CD14-positive monocyte (primary cell): Measurements from ENCODE around the gene TBP. TPM values are rescaled to one million over a fixed set of nuclear protein-coding genes. Genes with fewer than 3 reads are reported as not detected.

Experiments used
- DNase-seq, 3 donors: peaks; one replicate each; pipeline ENCODE4 v3.0.0-alpha.2; 2011 to 2022
- H2AFZ ChIP-seq: 2 replicates; pipeline ENCODE4 v1.6.0; 2012; ENCODE audit warnings: mild to moderate bottlenecking, low read depth, low read length, inconsistent platforms; ENCODE audit not compliant: insufficient read depth, poor library complexity, severe bottlenecking
- H3K27ac ChIP-seq, 2 donors: 1 replicate in 1 of 2; 2 replicates in 1 of 2; pipeline ENCODE4 v1.5.1; 2012 to 2013; ENCODE audit warnings: low read length in 2 of 2, control low read depth in 1 of 2, inconsistent platforms in 1 of 2, low read depth in 1 of 2, mild to moderate bottlenecking in 1 of 2
- H3K27me3 ChIP-seq, 2 donors: one replicate each; pipeline versions ENCODE4 v1.6.0 to v1.6.1; 2011 to 2013; ENCODE audit warnings: low read length in 2 of 2; ENCODE audit not compliant: control insufficient read depth in 2 of 2, insufficient read depth in 2 of 2
- H3K36me3 ChIP-seq, 2 donors: replicated peaks in 1 of 2; 1 replicate in 1 of 2; 2 replicates in 1 of 2; pipeline versions ENCODE4 v1.5.1 to v1.6.1; 2012 to 2013; ENCODE audit warnings: low read length in 2 of 2, control low read depth in 1 of 2, inconsistent platforms in 1 of 2, mild to moderate bottlenecking in 1 of 2; ENCODE audit not compliant: insufficient read depth in 2 of 2, control insufficient read depth in 1 of 2
- H3K4me1 ChIP-seq, 2 donors: 1 replicate in 1 of 2; 2 replicates in 1 of 2; pipeline versions ENCODE4 v1.5.1 to v1.6.1; 2012 to 2013; ENCODE audit warnings: low read length in 2 of 2, control low read depth in 1 of 2, inconsistent platforms in 1 of 2, mild to moderate bottlenecking in 1 of 2, moderate library complexity in 1 of 2; ENCODE audit not compliant: insufficient read depth in 2 of 2, control insufficient read depth in 1 of 2
- H3K4me2 ChIP-seq: replicated peaks from 2 replicates; pipeline ENCODE3; 2012; ENCODE audit warnings: low read length, moderate library complexity, mild to moderate bottlenecking; ENCODE audit not compliant: poor library complexity, severe bottlenecking; ENCODE audit errors: extremely low read depth
- H3K4me3 ChIP-seq, 3 experiments: fragments of 200-600 bp in 1 of 3; sonication (generic) in 1 of 3; replicated peaks in 1 of 3; 1 replicate in 2 of 3; 2 replicates in 1 of 3; pipeline ENCODE4 v1.5.1; 2011 to 2013; ENCODE audit warnings: low read length in 3 of 3, mild to moderate bottlenecking in 3 of 3, control low read depth in 2 of 3, low read depth in 2 of 3, inconsistent platforms in 1 of 3, moderate library complexity in 1 of 3
- H3K79me2 ChIP-seq: 2 replicates; pipeline ENCODE4 v1.6.0; 2012; ENCODE audit warnings: mild to moderate bottlenecking, control low read depth, inconsistent platforms, low read length, moderate library complexity; ENCODE audit not compliant: insufficient read depth
- H3K9ac ChIP-seq: 2 replicates; pipeline ENCODE4 v1.6.0; 2017; ENCODE audit warnings: low read length, mild to moderate bottlenecking; ENCODE audit not compliant: insufficient read depth, poor library complexity, severe bottlenecking
- H3K9me3 ChIP-seq, 2 donors: replicated peaks in 1 of 2; 1 replicate in 1 of 2; 2 replicates in 1 of 2; pipeline versions ENCODE4 v1.5.1 to v1.6.1; 2012 to 2013; ENCODE audit warnings: low read length in 2 of 2, control low read depth in 1 of 2; ENCODE audit not compliant: control insufficient read depth in 1 of 2, insufficient read depth in 1 of 2
- H4K20me1 ChIP-seq: 2 replicates; pipeline ENCODE4 v1.6.0; 2012; ENCODE audit warnings: mild to moderate bottlenecking, low read length, control low read depth, moderate library complexity; ENCODE audit not compliant: insufficient read depth
- H3K27ac Mint-ChIP-seq, 7 donors: one replicate each; pipeline ENCODE4 v1.8.0; 2020; ENCODE audit warnings: mild to moderate bottlenecking in 7 of 7, mixed read lengths in 7 of 7, moderate library complexity in 6 of 7, inconsistent platforms in 2 of 7
- H3K27me3 Mint-ChIP-seq, 3 donors: one replicate each; pipeline ENCODE4 v1.8.0; 2021 to 2022; ENCODE audit warnings: low read depth in 3 of 3, mild to moderate bottlenecking in 3 of 3, mixed read lengths in 3 of 3, moderate library complexity in 3 of 3, inconsistent platforms in 1 of 3
- H3K36me3 Mint-ChIP-seq, 2 donors: one replicate each; pipeline ENCODE4 v1.8.0; 2020; ENCODE audit warnings: mixed read lengths in 2 of 2, inconsistent platforms in 1 of 2, mild to moderate bottlenecking in 1 of 2
- H3K4me1 Mint-ChIP-seq: one replicate; pipeline ENCODE4 v1.8.0; 2020; ENCODE audit warnings: mild to moderate bottlenecking, mixed read lengths
- H3K4me3 Mint-ChIP-seq, 2 donors: one replicate each; pipeline ENCODE4 v1.8.0; 2020; ENCODE audit warnings: mild to moderate bottlenecking in 2 of 2, mixed read lengths in 2 of 2, moderate library complexity in 1 of 2
- H3K9me3 Mint-ChIP-seq, 7 donors: one replicate each; pipeline ENCODE4 v1.8.0; 2020 to 2022; ENCODE audit warnings: mixed read lengths in 7 of 7, mild to moderate bottlenecking in 6 of 7, moderate library complexity in 6 of 7, inconsistent platforms in 2 of 7
- WGBS: methylation state at CpG from one replicate; pipeline ENCODE4 v1.1.5; 2013; ENCODE audit warnings: missing lambda C conversion rate; ENCODE audit not compliant: insufficient coverage; 5-methylcytosine and 5-hydroxymethylcytosine counted together
- intact Hi-C, 2 donors: fragments of 100-400 bp; cut with micrococcal nuclease; formaldehyde crosslinking; loops; one replicate each; pipeline versions ENCODE4 v1.15.0 to v1.15.1; 2023
- polyA plus RNA-seq, 3 donors: library from polyadenylated mRNA; depleted of rRNA in 1 of 3; unstranded in 2 of 3; stranded (reverse) in 1 of 3; fragments of 300-500 nt in 2 of 3; fragments of >200 nt in 1 of 3; fragmentation: Illumina TruSeq in 2 of 3; gene quantifications; 1 replicate in 2 of 3; 2 replicates in 1 of 3; pipeline ENCODE4 v1.2.3, GENCODE V29; 2012 to 2021
- TF ChIP-seq, protein P1 (sequence below): fragments of 200-600 bp; IDR thresholded peaks from one replicate; pipeline ENCODE4 v1.8.0; 2022; ENCODE audit warnings: antibody characterized with exemption, mild to moderate bottlenecking

The TBP gene
- polyA plus RNA-seq, 3 donors, result 7.3 to 14.5 (median 14.4) TPM

DNA sequence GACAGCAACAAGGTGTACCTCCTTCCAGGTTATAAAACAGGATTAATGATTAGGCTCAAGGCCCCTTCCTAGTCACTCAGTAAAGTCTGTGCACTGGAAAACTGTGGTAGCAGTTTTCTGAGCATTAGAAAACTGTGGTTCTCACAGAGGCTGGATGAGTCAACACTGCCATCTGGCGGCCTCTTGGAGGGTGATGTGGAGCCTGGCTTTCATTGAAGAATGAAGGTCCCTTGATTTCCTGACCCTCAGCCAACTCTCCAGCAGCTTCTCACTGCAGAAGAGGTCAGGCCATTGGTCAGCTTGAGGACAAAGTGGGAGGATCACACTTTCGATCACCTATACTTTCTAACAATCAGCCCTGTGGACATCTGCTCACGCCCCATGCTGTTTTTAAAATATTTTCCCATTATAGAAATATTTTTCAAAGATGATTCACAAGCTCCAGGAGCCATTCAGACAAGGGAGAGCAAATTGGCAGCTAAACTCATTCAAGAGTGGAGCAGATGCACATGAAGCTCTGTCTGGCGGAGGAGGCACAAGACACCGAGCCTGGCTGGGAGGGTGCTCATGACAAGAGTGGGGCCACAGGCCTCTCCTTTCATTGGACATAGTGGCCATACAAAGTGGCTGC is 24.2 kb upstream of the TBP start:
- Mint-ChIP-seq H3K27me3 (no peaks in the 10 kb centered on the region), H3K4me1 (no peaks in the 10 kb centered on the region), H3K9me3 (no peaks in the 10 kb centered on the region), H3K27ac (no peak overlapping the region), H3K36me3 (peaks cover 14 to 20% of the 10 kb centered on the region in 2 donors), H3K4me3 (no peak overlapping the region)
- no peak overlapping the region for H3K9ac ChIP-seq
- WGBS, result 61% methylated on average over 3 of the region's 5 CpGs
- peak; percentile 23 to 53 (median 53) for DNase-seq
- no peak overlapping the region for H3K27ac ChIP-seq
- no peaks in the 10 kb centered on the region for H3K27me3 ChIP-seq
- H3K4me3 ChIP-seq, result no peak overlapping the region
- TF ChIP-seq, protein P1, sequence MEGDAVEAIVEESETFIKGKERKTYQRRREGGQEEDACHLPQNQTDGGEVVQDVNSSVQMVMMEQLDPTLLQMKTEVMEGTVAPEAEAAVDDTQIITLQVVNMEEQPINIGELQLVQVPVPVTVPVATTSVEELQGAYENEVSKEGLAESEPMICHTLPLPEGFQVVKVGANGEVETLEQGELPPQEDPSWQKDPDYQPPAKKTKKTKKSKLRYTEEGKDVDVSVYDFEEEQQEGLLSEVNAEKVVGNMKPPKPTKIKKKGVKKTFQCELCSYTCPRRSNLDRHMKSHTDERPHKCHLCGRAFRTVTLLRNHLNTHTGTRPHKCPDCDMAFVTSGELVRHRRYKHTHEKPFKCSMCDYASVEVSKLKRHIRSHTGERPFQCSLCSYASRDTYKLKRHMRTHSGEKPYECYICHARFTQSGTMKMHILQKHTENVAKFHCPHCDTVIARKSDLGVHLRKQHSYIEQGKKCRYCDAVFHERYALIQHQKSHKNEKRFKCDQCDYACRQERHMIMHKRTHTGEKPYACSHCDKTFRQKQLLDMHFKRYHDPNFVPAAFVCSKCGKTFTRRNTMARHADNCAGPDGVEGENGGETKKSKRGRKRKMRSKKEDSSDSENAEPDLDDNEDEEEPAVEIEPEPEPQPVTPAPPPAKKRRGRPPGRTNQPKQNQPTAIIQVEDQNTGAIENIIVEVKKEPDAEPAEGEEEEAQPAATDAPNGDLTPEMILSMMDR, result peak; percentile 84
- no peaks in the 10 kb centered on the region for H3K9me3 ChIP-seq
- peaks cover 22 to 35% of the 10 kb centered on the region in 2 donors for H3K36me3 ChIP-seq
- H3K4me1 ChIP-seq, result no peaks in the 10 kb centered on the region
- no peaks in the 10 kb centered on the region for H4K20me1 ChIP-seq
- H3K79me2 ChIP-seq, result no peaks in the 10 kb centered on the region
- no peak overlapping the region for H3K4me2 ChIP-seq
- H2AFZ ChIP-seq, result no peak overlapping the region
- intact Hi-C loops, result loop anchor here (2.0 to 10.0 kb wide), 7 partner anchors 575 to 1635 kb away; no protein-coding TSS in a partner anchor

DNA sequence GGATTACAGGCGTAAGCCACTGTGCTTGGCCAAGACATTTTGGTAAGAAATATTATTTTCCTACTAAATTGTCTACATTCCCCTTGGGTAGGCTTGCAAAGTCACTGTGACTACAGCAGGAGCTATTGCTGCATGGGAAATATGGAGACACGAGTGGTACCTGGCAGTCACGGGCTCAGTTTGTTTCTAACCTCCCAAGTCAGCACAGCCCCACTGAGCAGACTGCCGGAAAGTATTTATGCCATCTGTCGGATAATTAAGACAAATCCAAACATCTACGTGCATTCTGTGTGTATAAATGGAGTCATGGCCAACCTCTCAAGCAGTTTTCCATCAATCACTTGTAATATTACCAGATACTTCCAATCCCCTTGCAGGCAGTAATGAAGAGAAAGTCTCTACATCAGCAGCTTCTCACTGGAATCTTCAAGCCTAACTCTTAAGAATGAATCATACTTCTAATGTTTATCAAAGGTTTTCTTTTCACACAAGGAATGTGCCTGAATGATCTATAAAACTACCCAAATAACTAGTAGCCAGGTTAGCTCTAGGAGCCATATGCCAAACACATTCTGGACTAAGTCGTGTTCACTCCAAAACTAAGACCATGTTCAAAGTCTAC is 21.2 kb upstream of the TBP start:
- no peak overlapping the region for H3K4me3 ChIP-seq
- 100% methylated on average over 2 of the region's 7 CpGs for WGBS
- H3K9me3 ChIP-seq, result no peaks in the 10 kb centered on the region
- H4K20me1 ChIP-seq, result peaks cover 11% of the 10 kb centered on the region
- TF ChIP-seq, protein P1, result no peak
- H3K4me1 Mint-ChIP-seq, result no peaks in the 10 kb centered on the region
- intact Hi-C loops, result loop anchor here in 1 of 2 donors (5.0 to 10.0 kb wide), 2 partner anchors 578 to 741 kb away; no protein-coding TSS in a partner anchor
- H3K27ac Mint-ChIP-seq, result no peak overlapping the region
- no peaks in the 10 kb centered on the region for H3K9me3 Mint-ChIP-seq
- peaks cover 44 to 51% of the 10 kb centered on the region in 2 donors for H3K36me3 Mint-ChIP-seq
- H3K4me3 Mint-ChIP-seq, result no peak overlapping the region
- H3K4me2 ChIP-seq, result no peak overlapping the region
- no peaks in the 10 kb centered on the region for H3K4me1 ChIP-seq
- no peak overlapping the region for H3K9ac ChIP-seq
- no peak overlapping the region for H2AFZ ChIP-seq
- no peaks in the 10 kb centered on the region for H3K79me2 ChIP-seq
- H3K36me3 ChIP-seq, result peaks cover 52 to 65% of the 10 kb centered on the region in 2 donors
- H3K27me3 Mint-ChIP-seq, result no peaks in the 10 kb centered on the region
- DNase-seq, result no peak
- no peak overlapping the region for H3K27ac ChIP-seq
- H3K27me3 ChIP-seq, result no peaks in the 10 kb centered on the region
